HepG2 (cell line): Measurements from ENCODE around the gene C6orf15. TPM values are rescaled to one million over a fixed set of nuclear protein-coding genes. Genes with fewer than 3 reads are reported as not detected.

Source experiments
- ATAC-seq: fragments of 200-7000 bp; cut with Tn5 transposase; 3 replicates; pipeline ENCODE4 v1.9.1; 2020; ENCODE audit warnings: mild to moderate bottlenecking, moderate library complexity
- BruUV-seq: library from RNA; stranded (reverse); fragments of 400-500 nt; replicated peaks from 2 replicates; lab custom pipeline; 2021; lab: Mats Ljungman, UMichigan
- CTCF ChIA-PET: fragments of 300-600 bp; formaldehyde crosslinking; extraction: SDS; loops from one replicate; lab custom pipeline; 2021; ENCODE audit warnings: low total read pairs, inconsistent platforms, low intra/inter-chr PET ratio; lab: Yijun Ruan, JAX
- POLR2A ChIA-PET: fragments of 350-600 bp; sonication (Branson Sonifier 250); formaldehyde crosslinking; loops from one replicate; lab custom pipeline; 2020; ENCODE audit warnings: antibody characterized with exemption, inconsistent platforms; lab: Yijun Ruan, JAX
- DNase-seq: peaks from one replicate; pipeline ENCODE4 v3.0.0-alpha.2; 2015; ENCODE audit warnings: low spot score
- FAIRE-seq: peaks from 3 replicates; lab custom pipeline; 2011; peaks lifted over from hg19 to GRCh38; lab: Jason Lieb, UNC
- H2AFZ ChIP-seq: one replicate; pipeline ENCODE4 v1.6.1; 2011; ENCODE audit warnings: low read length, inconsistent platforms
- H3K27ac ChIP-seq: fragments of 300-600 bp; 3 replicates; pipeline ENCODE4 v1.8.0; 2011; ENCODE audit warnings: mixed run types, mild to moderate bottlenecking, mixed read lengths, low read length, inconsistent platforms; ENCODE audit not compliant: insufficient read depth; ENCODE audit errors: extremely low read length
- H3K27me3 ChIP-seq, 2 experiments: fragments of 200-600 bp in 1 of 2; 2 replicates in 1 of 2; 3 replicates in 1 of 2; pipeline versions ENCODE4 v1.6.0 to v1.8.0; 2011; ENCODE audit warnings: low read length in 2 of 2, mild to moderate bottlenecking in 2 of 2, moderate library complexity in 2 of 2, inconsistent platforms in 1 of 2; ENCODE audit not compliant: insufficient read depth in 2 of 2, control insufficient read depth in 1 of 2
- H3K36me3 ChIP-seq, 2 experiments: fragments of 200-600 bp in 1 of 2; replicated peaks in 1 of 2; 2 replicates in 1 of 2; 3 replicates in 1 of 2; pipeline versions ENCODE4 v1.5.1 to v1.8.0; 2011; ENCODE audit warnings: low read length in 2 of 2, inconsistent platforms in 1 of 2; ENCODE audit not compliant: insufficient read depth in 2 of 2, control insufficient read depth in 1 of 2
- H3K4me1 ChIP-seq: 2 replicates; pipeline ENCODE4 v1.5.1; 2012; ENCODE audit warnings: low read length, inconsistent platforms; ENCODE audit not compliant: insufficient read depth
- H3K4me2 ChIP-seq: 2 replicates; pipeline ENCODE4 v1.6.0; 2011; ENCODE audit warnings: low read depth, low read length, inconsistent platforms
- H3K4me3 ChIP-seq, 3 experiments: fragments of 200-600 bp in 1 of 3; sonication (generic), shearing (Covaris generic) in 1 of 3; replicated peaks in 1 of 3; 2 replicates each; pipeline ENCODE4 v1.5.1; 2011 to 2016; ENCODE audit warnings: low read length in 3 of 3, inconsistent platforms in 2 of 3, low read depth in 2 of 3, mild to moderate bottlenecking in 2 of 3, control low read depth in 1 of 3, mixed read lengths in 1 of 3; ENCODE audit not compliant: insufficient read depth in 1 of 3
- H3K79me2 ChIP-seq: one replicate; pipeline ENCODE4 v1.6.1; 2011; ENCODE audit warnings: low read length, inconsistent platforms; ENCODE audit not compliant: insufficient read depth
- H3K9ac ChIP-seq: 2 replicates; pipeline ENCODE4 v1.6.0; 2011; ENCODE audit warnings: mild to moderate bottlenecking, low read depth, low read length, inconsistent platforms; ENCODE audit not compliant: insufficient read depth
- H3K9me3 ChIP-seq: 2 replicates; pipeline ENCODE4 v1.5.1; 2012; ENCODE audit warnings: mild to moderate bottlenecking, low read length
- H4K20me1 ChIP-seq: 2 replicates; pipeline ENCODE4 v1.6.0; 2011; ENCODE audit warnings: inconsistent platforms, mild to moderate bottlenecking, low read length, moderate library complexity; ENCODE audit not compliant: insufficient read depth
- DDIT3 ChIP-seq: sonication (generic); formaldehyde crosslinking; IDR thresholded peaks from 2 replicates; pipeline ENCODE4 v1.4.0; 2020; ENCODE audit warnings: mild to moderate bottlenecking, missing genetic modification reagents
- FOXJ3 ChIP-seq: sonication (generic); formaldehyde crosslinking; IDR thresholded peaks from 2 replicates; pipeline ENCODE4 v1.4.0; 2020; ENCODE audit warnings: missing genetic modification reagents, mild to moderate bottlenecking, borderline replicate concordance
- HNF4G ChIP-seq, 2 experiments: sonication (generic) in 1 of 2; formaldehyde crosslinking in 1 of 2; IDR thresholded peaks; 2 replicates each; pipeline versions ENCODE4 v1.4.0 to v1.6.1; 2011 to 2020; ENCODE audit warnings: borderline replicate concordance in 2 of 2, low read depth in 2 of 2, mild to moderate bottlenecking in 2 of 2, low read length in 1 of 2, missing genetic modification reagents in 1 of 2, moderate library complexity in 1 of 2
- IKZF1 ChIP-seq: fragments of 450-650 bp; IDR thresholded peaks from 2 replicates; pipeline ENCODE4 v1.7.1; 2016
- MLLT10 ChIP-seq: sonication (generic); formaldehyde crosslinking; IDR thresholded peaks from 2 replicates; pipeline ENCODE4 v1.4.0; 2020; ENCODE audit warnings: missing genetic modification reagents
- RARA ChIP-seq: IDR thresholded peaks from 2 replicates; pipeline ENCODE4 v1.6.1; 2016; ENCODE audit warnings: missing genetic modification reagents, missing compliant biosample characterization
- THAP8 ChIP-seq: sonication (generic); formaldehyde crosslinking; IDR thresholded peaks from 2 replicates; pipeline ENCODE4 v1.5.1; 2020; ENCODE audit warnings: missing genetic modification reagents, mild to moderate bottlenecking, borderline replicate concordance
- ZBTB2 ChIP-seq: sonication (generic); formaldehyde crosslinking; IDR thresholded peaks from 2 replicates; pipeline ENCODE4 v1.8.0; 2022; ENCODE audit warnings: low read depth, missing genetic modification reagents
- ZBTB25 ChIP-seq: IDR thresholded peaks from 2 replicates; pipeline ENCODE4 v1.6.1; 2018; ENCODE audit warnings: missing genetic modification reagents
- ZMAT3 ChIP-seq: sonication (generic); formaldehyde crosslinking; conservative IDR thresholded peaks from 2 replicates; pipeline ENCODE4 v1.7.0; 2021; ENCODE audit warnings: missing genetic modification reagents
- ZNF160 ChIP-seq: sonication (generic); formaldehyde crosslinking; IDR thresholded peaks from 2 replicates; pipeline ENCODE4 v1.8.0; 2022; ENCODE audit warnings: mild to moderate bottlenecking, inconsistent platforms, missing genetic modification reagents
- ZNF225 ChIP-seq: sonication (generic); formaldehyde crosslinking; IDR thresholded peaks from 2 replicates; pipeline ENCODE4 v1.4.0; 2020; ENCODE audit warnings: mild to moderate bottlenecking, missing genetic modification reagents
- ZNF264 ChIP-seq: sonication (generic); formaldehyde crosslinking; IDR thresholded peaks from 2 replicates; pipeline ENCODE4 v1.4.0; 2020; ENCODE audit warnings: missing genetic modification reagents
- ZNF501 ChIP-seq: sonication (generic); formaldehyde crosslinking; IDR thresholded peaks from 2 replicates; pipeline ENCODE4 v1.5.1; 2020; ENCODE audit warnings: mild to moderate bottlenecking, moderate library complexity, missing genetic modification reagents
- ZNF83 ChIP-seq: sonication (generic); formaldehyde crosslinking; IDR thresholded peaks from 2 replicates; pipeline ENCODE4 v1.4.0; 2020; ENCODE audit warnings: missing genetic modification reagents, mild to moderate bottlenecking, borderline replicate concordance
- WGBS: methylation state at CpG from one replicate; pipeline ENCODE4 v1.1.6; 2017; ENCODE audit warnings: low lambda C conversion rate; 5-methylcytosine and 5-hydroxymethylcytosine counted together
- in situ Hi-C: cut with HindIII; loops from 2 replicates; pipeline ENCODE4 v1.10.0; 2017; ENCODE audit warnings: low pct_unique_long_range_greater_than_20kb; ENCODE audit not compliant: extremely low pct_ligation_motif_present
- intact Hi-C: fragments of 100-400 bp; cut with micrococcal nuclease; formaldehyde crosslinking; loops from one replicate; pipeline ENCODE4 v1.10.0; 2022; ENCODE audit not compliant: unreplicated experiment
- polyA plus RNA-seq, 8 experiments: library from polyadenylated mRNA; depleted of rRNA in 3 of 8; stranded (reverse) in 7 of 8; unstranded in 1 of 8; fragments of >200 nt; fragmentation: Illumina TruSeq in 4 of 8; extraction: Trizol in 4 of 8; gene quantifications; 2 replicates each; pipeline versions ENCODE4 v1.2.1 to v1.2.3, GENCODE V29; 2011 to 2016; ENCODE audit warnings: low read depth in 4 of 8, missing spikeins in 1 of 8, mixed read lengths in 1 of 8; ENCODE audit not compliant: insufficient read depth in 1 of 8
- total RNA-seq, 5 experiments: library from RNA; depleted of rRNA; stranded (reverse); fragments of >200 nt; fragmentation: Illumina TruSeq; extraction: Trizol; gene quantifications; 2 replicates each; pipeline ENCODE4 v1.2.3, GENCODE V29; 2016; ENCODE audit warnings: low read depth in 1 of 5

C6orf15 gene
- total and polyA plus RNA-seq, 2 of the 13 experiments (the other 11 are each of a cell fraction or from before 2014, with no cell fraction given) = not detected

- CTCF ChIA-PET = no interaction called here
These were observed 37.6 kb upstream of the C6orf15 start for GRCh38 chr6:31149827-31150447.

GRCh38 chr6:31145386-31145785 lies 33.0 kb upstream of the C6orf15 start:
- no peaks in the 10 kb centered on the region for H4K20me1 ChIP-seq
- DNase-seq (no peak), FAIRE-seq (no peak), ATAC-seq (no peak)
- peaks cover 4 to 24% of the 10 kb centered on the region in 2 experiments; a peak in 4 of 5 replicates for H3K36me3 ChIP-seq
- no peaks in the 10 kb centered on the region for H3K27me3 ChIP-seq
- BruUV-seq = no TSS peak
- ChIA-PET POLR2A (interaction anchor here (0.9 kb wide), 1 partner anchor 42 kb away, joined by 3 read pairs; no protein-coding TSS in a partner anchor), CTCF (no interaction called here)
- H3K27ac ChIP-seq = no peak overlapping the region
- no peak overlapping the region for H3K4me3 ChIP-seq
- in situ Hi-C loops = no loop called here
- no peaks in the 10 kb centered on the region for H3K9me3 ChIP-seq
- intact Hi-C loops = no loop called here
- H3K4me1 ChIP-seq = no peaks in the 10 kb centered on the region
- WGBS = 97% methylated on average over 10 of the region's 10 CpGs
- H3K9ac ChIP-seq = no peak overlapping the region
- H3K79me2 ChIP-seq = no peaks in the 10 kb centered on the region
- H3K4me2 ChIP-seq = no peak overlapping the region
- H2AFZ ChIP-seq = no peak overlapping the region
- no peak for TF ChIP-seq IKZF1
- TF ChIP-seq DDIT3 (CRISPR knock-in tag) = no peak
- TF ChIP-seq ZBTB2 (CRISPR knock-in tag) = no peak
- no peak for TF ChIP-seq ZNF264
- TF ChIP-seq ZNF501 (CRISPR knock-in tag) = no peak
- no peak for TF ChIP-seq MLLT10
- no peak for TF ChIP-seq FOXJ3 (CRISPR knock-in tag)
- no peak for TF ChIP-seq ZNF160 (CRISPR knock-in tag)
- no peak for TF ChIP-seq THAP8 (CRISPR knock-in tag)
- TF ChIP-seq HNF4G (IDR thresholded peaks at IDR 0.05; ENCODE audit: borderline replicate concordance, low read depth, low read length) = no peak
- TF ChIP-seq HNF4G (CRISPR knock-in tag; IDR thresholded peaks at IDR 0.05; ENCODE audit: borderline replicate concordance, low read depth) = no peak
- no peak for TF ChIP-seq ZMAT3 (CRISPR knock-in tag)

More at GRCh38 chr6:31149827-31150447, 37.6 kb upstream of the C6orf15 start:
- no peaks in the 10 kb centered on the region for H4K20me1 ChIP-seq
- FAIRE-seq = no peak
- ATAC-seq = no peak
- no TSS peak for BruUV-seq
- H3K4me1 ChIP-seq = no peaks in the 10 kb centered on the region
- TF ChIP-seq RARA (CRISPR knock-in tag) (no peak), ZBTB25 (CRISPR knock-in tag) (no peak), ZNF83 (CRISPR knock-in tag) (no peak), ZNF225 (CRISPR knock-in tag) (no peak)
- no peaks in the 10 kb centered on the region for H3K27me3 ChIP-seq
- intact Hi-C loops (no loop called here), in situ Hi-C loops (no loop called here)
- no peak overlapping the region for H3K27ac ChIP-seq
- no peaks in the 10 kb centered on the region for H3K9me3 ChIP-seq
- 82% methylated on average over 5 of the region's 6 CpGs for WGBS
- POLR2A ChIA-PET = no interaction called here
- H3K4me2 ChIP-seq = no peak overlapping the region
- H2AFZ ChIP-seq = no peak overlapping the region
- no peaks in the 10 kb centered on the region for H3K79me2 ChIP-seq
- H3K9ac ChIP-seq = no peak overlapping the region
- H3K36me3 ChIP-seq = peaks cover 3 to 23% of the 10 kb centered on the region in 2 experiments; a peak in 4 of 5 replicates
- H3K4me3 ChIP-seq = no peak overlapping the region
- DNase-seq = no peak
